H1 (cell line): ENCODE results near the gene TBC1D22A. TPM values are rescaled to one million over a fixed set of nuclear protein-coding genes. Genes with fewer than 3 reads are reported as not detected.

Source experiments
- BRCA1 ChIP-seq: IDR thresholded peaks from 2 replicates; pipeline ENCODE4 v1.6.1; 2012; ENCODE audit warnings: low read depth, low read length, improper control_type of control experiment
- CEBPB ChIP-seq: IDR thresholded peaks from 2 replicates; pipeline ENCODE4 v1.6.1; 2012; ENCODE audit warnings: low read depth, low read length
- CREB1 ChIP-seq: IDR thresholded peaks from 2 replicates; pipeline ENCODE4 v1.6.1; 2012; ENCODE audit warnings: inconsistent platforms
- JUN ChIP-seq: IDR thresholded peaks from 2 replicates; pipeline ENCODE4 v1.6.1; 2011; ENCODE audit warnings: low read depth, mild to moderate bottlenecking, improper control_type of control experiment, low read length
- JUND ChIP-seq: IDR thresholded peaks from 2 replicates; pipeline ENCODE4 v1.6.1; 2011; ENCODE audit warnings: mild to moderate bottlenecking, improper control_type of control experiment, low read length
- KDM4A ChIP-seq: IDR thresholded peaks from one replicate; pipeline ENCODE4 v1.7.1; 2012; ENCODE audit warnings: low read depth, mild to moderate bottlenecking, moderate library complexity, low read length, inconsistent platforms; ENCODE audit not compliant: severe bottlenecking
- MAFK ChIP-seq: IDR thresholded peaks from 2 replicates; pipeline ENCODE4 v1.6.1; 2012; ENCODE audit warnings: low read depth, mild to moderate bottlenecking, improper control_type of control experiment, low read length
- RAD21 ChIP-seq, 2 experiments: IDR thresholded peaks in 1 of 2; conservative IDR thresholded peaks in 1 of 2; 2 replicates each; pipeline ENCODE4 v1.6.1; 2011; ENCODE audit warnings: low read depth in 2 of 2, low read length in 2 of 2, improper control_type of control experiment in 1 of 2, inconsistent platforms in 1 of 2, mild to moderate bottlenecking in 1 of 2, moderate library complexity in 1 of 2
- SP4 ChIP-seq: IDR thresholded peaks from 2 replicates; pipeline ENCODE4 v1.6.1; 2012; ENCODE audit warnings: low read length, inconsistent platforms
- TAF7 ChIP-seq: optimal IDR thresholded peaks from 2 replicates; pipeline ENCODE3; 2011; ENCODE audit warnings: low read depth, mild to moderate bottlenecking, inconsistent platforms, low read length, moderate library complexity, borderline replicate concordance
- TEAD4 ChIP-seq: IDR thresholded peaks from 2 replicates; pipeline ENCODE4 v1.6.1; 2012; ENCODE audit warnings: low read depth, low read length, inconsistent platforms, mixed read lengths
- YY1 ChIP-seq: IDR thresholded peaks from 2 replicates; pipeline ENCODE4 v1.6.1; 2011; ENCODE audit warnings: low read depth, mild to moderate bottlenecking, low read length
- polyA plus RNA-seq, 7 experiments: library from polyadenylated mRNA; depleted of rRNA in 3 of 7; stranded (reverse) in 5 of 7; unstranded in 2 of 7; fragments of >200 nt in 5 of 7; fragments of 200-250 nt in 2 of 7; gene quantifications; 1 replicate in 5 of 7; 2 replicates in 1 of 7; 4 replicates in 1 of 7; pipeline versions ENCODE4 v1.2.1 to v1.2.3, GENCODE V29; 2011 to 2013; ENCODE audit warnings: missing spikeins in 2 of 7, mixed read lengths in 2 of 7
- total RNA-seq: library from RNA; stranded (reverse); fragmentation: NEBNext Ultra II Directional; extraction: Animal tissue kit (Norgen Biotek cat#: 25700); gene quantifications from 2 replicates; pipeline ENCODE4 v1.2.1, GENCODE V29; 2021
- TF ChIP-seq, protein P1 (sequence below): IDR thresholded peaks from 2 replicates; pipeline ENCODE4 v1.6.1; 2012; ENCODE audit warnings: inconsistent platforms
- TF ChIP-seq, protein P2 (sequence below): IDR thresholded peaks from 2 replicates; pipeline ENCODE4 v1.6.1; 2012; ENCODE audit warnings: inconsistent platforms

TBC1D22A gene
- total and polyA plus RNA-seq, 2 of the 8 experiments (the other 6 are each of a cell fraction or from before 2014, with no cell fraction given), result 11.9 to 18.4 TPM

GRCh38 chr22:46827136-46827780 lies 64.8 kb downstream of the TBC1D22A start (continued):
- TF ChIP-seq CREB1 (peak; percentile 73; the same call in 1 of the 2 replicates), CEBPB (no peak), JUND (0 out of 2 replicates have a peak, but pooled peaks have one; percentile 14), TEAD4 (no peak), SP4 (no peak), RAD21 (IDR thresholded peaks at IDR 0.05 in 1 of 2, conservative IDR thresholded peaks at IDR 0.05 in 1 of 2; ENCODE audit: low read depth in 2 of 2, low read length in 2 of 2) (peak; percentile 84 to 86), MAFK (peak; percentile 77; the same call in 1 of the 2 replicates), KDM4A (no peak), JUN (no peak), BRCA1 (no peak), YY1 (0 out of 2 replicates have a peak, but pooled peaks have one; percentile 21), TAF7 (no peak)
- TF ChIP-seq, protein P1, sequence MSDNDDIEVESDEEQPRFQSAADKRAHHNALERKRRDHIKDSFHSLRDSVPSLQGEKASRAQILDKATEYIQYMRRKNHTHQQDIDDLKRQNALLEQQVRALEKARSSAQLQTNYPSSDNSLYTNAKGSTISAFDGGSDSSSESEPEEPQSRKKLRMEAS, result peak; percentile 81
- TF ChIP-seq, protein P2, sequence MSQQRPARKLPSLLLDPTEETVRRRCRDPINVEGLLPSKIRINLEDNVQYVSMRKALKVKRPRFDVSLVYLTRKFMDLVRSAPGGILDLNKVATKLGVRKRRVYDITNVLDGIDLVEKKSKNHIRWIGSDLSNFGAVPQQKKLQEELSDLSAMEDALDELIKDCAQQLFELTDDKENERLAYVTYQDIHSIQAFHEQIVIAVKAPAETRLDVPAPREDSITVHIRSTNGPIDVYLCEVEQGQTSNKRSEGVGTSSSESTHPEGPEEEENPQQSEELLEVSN, result 0 out of 2 replicates have a peak, but pooled peaks have one; percentile 21
